T-helper 1 cell treated with Interleukin-12 subunit alpha and Interleukin-12 subunit beta and Interleukin-4 antibody, amounts not matched to agents 30 μg/mL and 1 μg/mL, for 36 hours (primary cell): ENCODE results near the gene BRWD1.
A peak's percentile ranks its signal among the peaks of the same experiment; 100 is the strongest.

ENCODE experiments used
- H3K27ac Mint-ChIP-seq: one replicate; pipeline ENCODE4 v1.8.0; 2021; ENCODE audit warnings: mild to moderate bottlenecking, mixed read lengths
- H3K27me3 Mint-ChIP-seq: one replicate; pipeline ENCODE4 v1.8.0; 2021; ENCODE audit warnings: low read depth, mixed read lengths
- H3K36me3 Mint-ChIP-seq: one replicate; pipeline ENCODE4 v1.8.0; 2021; ENCODE audit warnings: low read depth, mixed read lengths
- H3K4me1 Mint-ChIP-seq: one replicate; pipeline ENCODE4 v1.8.0; 2021; ENCODE audit warnings: low read depth, mixed read lengths
- H3K4me3 Mint-ChIP-seq: one replicate; pipeline ENCODE4 v1.8.0; 2021; ENCODE audit warnings: mild to moderate bottlenecking, moderate library complexity, mixed read lengths
- H3K9me3 Mint-ChIP-seq: one replicate; pipeline ENCODE4 v1.8.0; 2021; ENCODE audit warnings: mixed read lengths

Gene BRWD1

GRCh38 chr21:39317134-39318090, 4.0 kb upstream of the BRWD1 start:
- Mint-ChIP-seq H3K36me3 (no peaks in the 10 kb centered on the region), H3K27me3 (no peaks in the 10 kb centered on the region), H3K9me3 (no peaks in the 10 kb centered on the region), H3K4me3 (no peak overlapping the region), H3K27ac (no peak overlapping the region), H3K4me1 (peaks cover 13% of the 10 kb centered on the region)

GRCh38 chr21:39316729-39317128, 3.3 kb upstream of the BRWD1 start:
- Mint-ChIP-seq H3K9me3 (no peaks in the 10 kb centered on the region), H3K4me1 (peaks cover 18% of the 10 kb centered on the region), H3K27me3 (no peaks in the 10 kb centered on the region), H3K4me3 (no peak overlapping the region), H3K36me3 (peaks cover 3% of the 10 kb centered on the region), H3K27ac (no peak overlapping the region)

GRCh38 chr21:39315603-39316445, 2.4 kb upstream of the BRWD1 start:
- Mint-ChIP-seq H3K27me3 (no peaks in the 10 kb centered on the region), H3K9me3 (no peaks in the 10 kb centered on the region), H3K4me1 (peaks cover 19% of the 10 kb centered on the region), H3K27ac (peak overlapping the region; percentile 45), H3K4me3 (no peak overlapping the region), H3K36me3 (peaks cover 4% of the 10 kb centered on the region)

GRCh38 chr21:39314143-39315027, 953 bp upstream of the BRWD1 start:
- H3K9me3 Mint-ChIP-seq = no peaks in the 10 kb centered on the region
- H3K4me1 Mint-ChIP-seq = peaks cover 22% of the 10 kb centered on the region
- H3K36me3 Mint-ChIP-seq = peaks cover 10% of the 10 kb centered on the region
- H3K27me3 Mint-ChIP-seq = no peaks in the 10 kb centered on the region
- peak overlapping the region; percentile 96 for H3K4me3 Mint-ChIP-seq
- H3K27ac Mint-ChIP-seq = peak overlapping the region; percentile 83

- H3K27ac Mint-ChIP-seq = peak overlapping the region; percentile 77
- H3K36me3 Mint-ChIP-seq = peaks cover 11% of the 10 kb centered on the region
- H3K9me3 Mint-ChIP-seq = no peaks in the 10 kb centered on the region
- peak overlapping the region; percentile 96 for H3K4me3 Mint-ChIP-seq
- no peaks in the 10 kb centered on the region for H3K27me3 Mint-ChIP-seq
- peaks cover 25% of the 10 kb centered on the region for H3K4me1 Mint-ChIP-seq
These were observed 326 bp downstream of the BRWD1 start for GRCh38 chr21:39313042-39313570.

- Mint-ChIP-seq H3K27ac (peak overlapping the region; percentile 93), H3K9me3 (no peaks in the 10 kb centered on the region), H3K4me1 (peaks cover 25% of the 10 kb centered on the region), H3K27me3 (no peaks in the 10 kb centered on the region), H3K4me3 (peak overlapping the region; percentile 96), H3K36me3 (peaks cover 11% of the 10 kb centered on the region)
These were observed 1.1 kb downstream of the BRWD1 start for GRCh38 chr21:39312112-39313041.

GRCh38 chr21:39311164-39311563, 2.3 kb downstream of the BRWD1 start:
- Mint-ChIP-seq H3K27ac (no peak overlapping the region), H3K4me3 (no peak overlapping the region), H3K36me3 (peaks cover 14% of the 10 kb centered on the region), H3K9me3 (no peaks in the 10 kb centered on the region), H3K4me1 (peaks cover 24% of the 10 kb centered on the region), H3K27me3 (no peaks in the 10 kb centered on the region)

GRCh38 chr21:39307466-39307865, 6.0 kb downstream of the BRWD1 start:
- peaks cover 12% of the 10 kb centered on the region for H3K4me1 Mint-ChIP-seq
- no peaks in the 10 kb centered on the region for H3K9me3 Mint-ChIP-seq
- H3K27ac Mint-ChIP-seq = no peak overlapping the region
- H3K4me3 Mint-ChIP-seq = no peak overlapping the region
- H3K27me3 Mint-ChIP-seq = no peaks in the 10 kb centered on the region
- H3K36me3 Mint-ChIP-seq = peaks cover 20% of the 10 kb centered on the region

GRCh38 chr21:39300587-39300986, 12.8 kb downstream of the BRWD1 start:
- peaks cover 12% of the 10 kb centered on the region for H3K4me1 Mint-ChIP-seq
- H3K27ac Mint-ChIP-seq = no peak overlapping the region
- no peak overlapping the region for H3K4me3 Mint-ChIP-seq
- peaks cover 13% of the 10 kb centered on the region for H3K9me3 Mint-ChIP-seq
- H3K36me3 Mint-ChIP-seq = peaks cover 30% of the 10 kb centered on the region
- no peaks in the 10 kb centered on the region for H3K27me3 Mint-ChIP-seq

- H3K36me3 Mint-ChIP-seq = peaks cover 49% of the 10 kb centered on the region
- peaks cover 13% of the 10 kb centered on the region for H3K9me3 Mint-ChIP-seq
- no peak overlapping the region for H3K27ac Mint-ChIP-seq
- no peaks in the 10 kb centered on the region for H3K27me3 Mint-ChIP-seq
- H3K4me1 Mint-ChIP-seq = peaks cover 12% of the 10 kb centered on the region
- H3K4me3 Mint-ChIP-seq = no peak overlapping the region
These were observed 16.5 kb downstream of the BRWD1 start for GRCh38 chr21:39296891-39297290.

GRCh38 chr21:39288987-39289386, 24.4 kb downstream of the BRWD1 start:
- Mint-ChIP-seq H3K27me3 (no peaks in the 10 kb centered on the region), H3K36me3 (peaks cover 59% of the 10 kb centered on the region), H3K4me1 (peaks cover 3% of the 10 kb centered on the region), H3K4me3 (no peak overlapping the region), H3K9me3 (no peaks in the 10 kb centered on the region), H3K27ac (no peak overlapping the region)

GRCh38 chr21:39282911-39283310, 30.5 kb downstream of the BRWD1 start:
- Mint-ChIP-seq H3K27me3 (no peaks in the 10 kb centered on the region), H3K9me3 (no peaks in the 10 kb centered on the region), H3K27ac (no peak overlapping the region), H3K4me3 (no peak overlapping the region), H3K4me1 (no peaks in the 10 kb centered on the region), H3K36me3 (peaks cover 16% of the 10 kb centered on the region)

GRCh38 chr21:39281853-39282252, 31.6 kb downstream of the BRWD1 start:
- H3K9me3 Mint-ChIP-seq = no peaks in the 10 kb centered on the region
- H3K4me1 Mint-ChIP-seq = no peaks in the 10 kb centered on the region
- H3K27me3 Mint-ChIP-seq = no peaks in the 10 kb centered on the region
- no peak overlapping the region for H3K27ac Mint-ChIP-seq
- peaks cover 10% of the 10 kb centered on the region for H3K36me3 Mint-ChIP-seq
- H3K4me3 Mint-ChIP-seq = no peak overlapping the region
